Breast epithelium (tissue), 3 donors: ENCODE results near the gene TJP1.

Experiments used
- POLR2A ChIP-seq: fragments of 450-650 bp; IDR thresholded peaks from one replicate; pipeline ENCODE4 v1.6.1; 2016; ENCODE audit warnings: antibody characterized with exemption, mild to moderate bottlenecking, moderate library complexity
- TF ChIP-seq, protein P1 (sequence below), 3 donors: fragments of 450-650 bp; IDR thresholded peaks; one replicate each; pipeline ENCODE4 v1.5.1; 2016 to 2017; ENCODE audit warnings: antibody characterized with exemption in 3 of 3, mild to moderate bottlenecking in 3 of 3, moderate library complexity in 3 of 3

DNA sequence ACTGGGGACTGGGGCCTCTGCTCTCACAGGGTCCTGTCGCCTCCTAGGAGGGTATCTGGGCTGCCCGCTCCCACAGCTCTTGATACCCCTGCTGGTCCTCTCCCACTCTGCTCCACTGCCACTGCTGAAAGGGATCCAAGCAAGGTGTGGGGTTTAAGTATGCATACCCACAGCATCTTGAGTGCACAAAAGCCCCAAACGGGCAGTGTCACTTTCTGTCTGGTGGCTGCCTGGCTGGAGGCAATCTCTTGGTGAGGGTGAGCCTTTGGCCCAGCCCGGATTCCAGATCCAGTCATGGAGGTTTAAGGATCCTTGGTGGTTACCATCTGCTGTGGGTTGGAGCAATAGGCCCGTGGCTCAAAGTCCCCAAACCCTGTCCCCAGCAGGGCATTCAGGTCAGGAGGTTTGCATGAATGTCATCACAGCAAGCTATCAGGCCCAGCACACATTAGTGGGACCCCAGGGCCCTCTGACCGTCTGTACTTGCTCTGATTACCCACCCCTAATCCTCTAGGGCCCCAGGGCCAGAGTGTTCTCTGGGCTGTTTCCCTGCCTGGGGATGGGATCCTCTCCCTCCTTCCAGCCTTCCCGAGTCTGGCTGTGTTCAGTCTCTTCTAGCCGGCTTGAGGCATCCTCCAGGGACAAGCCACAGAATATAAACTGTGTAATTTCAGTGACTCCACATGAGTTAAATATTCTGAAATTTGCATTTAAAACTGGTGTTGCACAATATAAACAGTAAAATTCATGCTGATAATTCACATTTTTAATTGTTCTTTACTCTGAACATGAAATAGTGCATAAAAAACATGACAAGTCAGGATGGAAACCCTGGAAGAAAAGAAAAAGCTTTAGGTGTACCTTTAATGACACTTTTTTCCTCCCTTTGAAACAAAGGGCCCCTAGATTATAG, 4.9 kb upstream of the TJP1 start:
- TF ChIP-seq, protein P1, sequence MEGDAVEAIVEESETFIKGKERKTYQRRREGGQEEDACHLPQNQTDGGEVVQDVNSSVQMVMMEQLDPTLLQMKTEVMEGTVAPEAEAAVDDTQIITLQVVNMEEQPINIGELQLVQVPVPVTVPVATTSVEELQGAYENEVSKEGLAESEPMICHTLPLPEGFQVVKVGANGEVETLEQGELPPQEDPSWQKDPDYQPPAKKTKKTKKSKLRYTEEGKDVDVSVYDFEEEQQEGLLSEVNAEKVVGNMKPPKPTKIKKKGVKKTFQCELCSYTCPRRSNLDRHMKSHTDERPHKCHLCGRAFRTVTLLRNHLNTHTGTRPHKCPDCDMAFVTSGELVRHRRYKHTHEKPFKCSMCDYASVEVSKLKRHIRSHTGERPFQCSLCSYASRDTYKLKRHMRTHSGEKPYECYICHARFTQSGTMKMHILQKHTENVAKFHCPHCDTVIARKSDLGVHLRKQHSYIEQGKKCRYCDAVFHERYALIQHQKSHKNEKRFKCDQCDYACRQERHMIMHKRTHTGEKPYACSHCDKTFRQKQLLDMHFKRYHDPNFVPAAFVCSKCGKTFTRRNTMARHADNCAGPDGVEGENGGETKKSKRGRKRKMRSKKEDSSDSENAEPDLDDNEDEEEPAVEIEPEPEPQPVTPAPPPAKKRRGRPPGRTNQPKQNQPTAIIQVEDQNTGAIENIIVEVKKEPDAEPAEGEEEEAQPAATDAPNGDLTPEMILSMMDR (IDR thresholded peaks at IDR 0.05): no peak
- no peak for TF ChIP-seq POLR2A
